Testis (tissue), 3 donors: ENCODE measurements around the gene KLK11. TPM values are rescaled to one million over a fixed set of nuclear protein-coding genes. Genes with fewer than 3 reads are reported as not detected.
A peak's percentile ranks its signal among the peaks of the same experiment; 100 is the strongest.

Experiments used
- DNase-seq: peaks from one replicate; pipeline ENCODE4 v3.0.0-alpha.2; 2019
- H3K27ac ChIP-seq, 2 donors: fragments of 200-600 bp; sonication (generic); one replicate each; pipeline ENCODE4 v1.5.1; 2019
- H3K27me3 ChIP-seq: fragments of 200-600 bp; sonication (generic); one replicate; pipeline ENCODE4 v1.5.1; 2019
- H3K36me3 ChIP-seq: fragments of 200-600 bp; sonication (generic); one replicate; pipeline ENCODE4 v1.5.1; 2017; ENCODE audit warnings: low read depth; ENCODE audit errors: missing control alignments
- H3K4me1 ChIP-seq: fragments of 200-600 bp; sonication (generic); one replicate; pipeline ENCODE4 v1.5.1; 2019
- H3K4me3 ChIP-seq, 2 donors: fragments of 200-600 bp; sonication (generic); one replicate each; pipeline ENCODE4 v1.5.1; 2017 to 2019
- H3K9me3 ChIP-seq: fragments of 200-600 bp; sonication (generic); one replicate; pipeline ENCODE4 v1.5.1; 2017
- POLR2A ChIP-seq: fragments of 450-650 bp; IDR thresholded peaks from one replicate; pipeline ENCODE4 v1.6.1; 2017; ENCODE audit warnings: antibody characterized with exemption, mild to moderate bottlenecking, moderate library complexity
- WGBS, 2 donors: methylation state at CpG; one replicate each; pipeline ENCODE4 v1.1.5; 2018; 5-methylcytosine and 5-hydroxymethylcytosine counted together
- intact Hi-C: fragments of 100-400 bp; cut with DNase I; formaldehyde crosslinking; loops from one replicate; pipeline ENCODE4 v1.15.1; 2023; ENCODE audit warnings: low total_unique reads
- polyA plus RNA-seq: library from polyadenylated mRNA; stranded (reverse); fragments of 350-450 nt; fragmentation: Illumina TruSeq; extraction: RNeasy Lipid Tissue Mini Kit (QIAGEN cat#74804); gene quantifications from one replicate; pipeline ENCODE4 v1.2.3, GENCODE V29; 2014; ENCODE audit warnings: low read depth, low replicate concordance; ENCODE audit not compliant: insufficient read depth
- total RNA-seq, 2 donors: library from RNA; depleted of rRNA; stranded (reverse); fragments of >200 nt; gene quantifications; one replicate each; pipeline ENCODE4 v1.2.3, GENCODE V29; 2016
- TF ChIP-seq, protein P1 (sequence below), 3 experiments: fragments of 450-650 bp in 2 of 3; fragments of 200-600 bp in 1 of 3; sonication (generic) in 1 of 3; IDR thresholded peaks; one replicate each; pipeline ENCODE4 v1.5.1; 2016 to 2019; ENCODE audit warnings: antibody characterized with exemption in 3 of 3, mild to moderate bottlenecking in 2 of 3, moderate library complexity in 1 of 3

Gene KLK11
- total and polyA plus RNA-seq, 3 donors from 2014 or later = 16.8 to 46.3 (median 41.1) TPM

GRCh38 chr19:51005248-51005647, 21.2 kb downstream of the KLK11 start:
- Histone ChIP-seq H3K4me3 (no peak overlapping the region), H3K36me3 (no peaks in the 10 kb centered on the region), H3K27me3 (no peaks in the 10 kb centered on the region), H3K9me3 (no peaks in the 10 kb centered on the region), H3K27ac (no peak overlapping the region), H3K4me1 (no peaks in the 10 kb centered on the region)
- DNase-seq = no peak
- TF ChIP-seq POLR2A = no peak
- TF ChIP-seq, protein P1, sequence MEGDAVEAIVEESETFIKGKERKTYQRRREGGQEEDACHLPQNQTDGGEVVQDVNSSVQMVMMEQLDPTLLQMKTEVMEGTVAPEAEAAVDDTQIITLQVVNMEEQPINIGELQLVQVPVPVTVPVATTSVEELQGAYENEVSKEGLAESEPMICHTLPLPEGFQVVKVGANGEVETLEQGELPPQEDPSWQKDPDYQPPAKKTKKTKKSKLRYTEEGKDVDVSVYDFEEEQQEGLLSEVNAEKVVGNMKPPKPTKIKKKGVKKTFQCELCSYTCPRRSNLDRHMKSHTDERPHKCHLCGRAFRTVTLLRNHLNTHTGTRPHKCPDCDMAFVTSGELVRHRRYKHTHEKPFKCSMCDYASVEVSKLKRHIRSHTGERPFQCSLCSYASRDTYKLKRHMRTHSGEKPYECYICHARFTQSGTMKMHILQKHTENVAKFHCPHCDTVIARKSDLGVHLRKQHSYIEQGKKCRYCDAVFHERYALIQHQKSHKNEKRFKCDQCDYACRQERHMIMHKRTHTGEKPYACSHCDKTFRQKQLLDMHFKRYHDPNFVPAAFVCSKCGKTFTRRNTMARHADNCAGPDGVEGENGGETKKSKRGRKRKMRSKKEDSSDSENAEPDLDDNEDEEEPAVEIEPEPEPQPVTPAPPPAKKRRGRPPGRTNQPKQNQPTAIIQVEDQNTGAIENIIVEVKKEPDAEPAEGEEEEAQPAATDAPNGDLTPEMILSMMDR (IDR thresholded peaks at IDR 0.05) = no peak
- intact Hi-C loops = no loop called here
- 78 to 90% methylated on average over 1 of the region's 1 CpG for WGBS, 2 donors

- TF ChIP-seq, protein P1 (IDR thresholded peaks at IDR 0.05) = no peak
- H3K9me3 ChIP-seq = no peaks in the 10 kb centered on the region
Observed at GRCh38 chr19:51003316-51003715, 23.1 kb downstream of the KLK11 start.

DNA sequence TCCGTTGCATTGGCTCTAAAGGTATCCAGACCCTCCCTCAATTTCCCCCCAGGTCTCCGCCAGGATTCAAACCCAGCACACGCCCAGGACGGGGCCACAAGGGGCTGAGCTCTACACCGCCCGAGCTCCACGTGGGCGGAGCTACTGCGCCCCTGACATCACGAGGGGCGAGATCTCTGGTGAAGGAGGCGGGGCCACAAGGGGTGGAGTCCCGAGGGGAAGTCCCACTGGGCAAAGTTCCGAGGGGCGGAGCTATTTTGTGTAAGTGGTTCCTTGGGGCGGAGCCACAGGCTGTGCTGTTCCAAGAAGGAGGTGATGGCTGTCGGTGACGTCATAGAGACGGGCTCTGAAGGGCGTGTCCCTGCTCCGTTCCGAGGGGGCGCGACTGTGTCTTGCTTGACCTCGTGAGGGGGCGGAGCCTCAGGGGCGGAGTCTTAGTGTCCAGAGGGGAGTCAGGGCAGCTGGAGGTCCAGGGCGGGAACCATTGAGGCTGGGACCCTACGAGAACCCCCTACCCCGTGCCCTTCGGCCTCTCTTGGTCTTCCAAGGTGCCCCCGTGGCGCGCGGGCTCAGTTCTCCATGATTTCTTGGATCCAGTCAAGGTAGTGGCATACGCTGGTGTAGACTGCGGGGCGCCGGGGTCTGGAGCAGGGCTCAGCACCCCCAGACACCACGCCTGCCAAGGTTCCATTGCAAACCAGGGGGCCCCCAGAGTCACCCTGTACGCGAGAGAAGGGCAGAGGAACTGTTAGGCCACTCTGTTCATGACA, 23.7 kb downstream of the KLK11 start:
- 54 to 60% methylated on average over 26 to 42 of the region's 42 CpGs for WGBS, 2 donors
- intact Hi-C loops = no loop called here
- H3K36me3 ChIP-seq = no peaks in the 10 kb centered on the region
- no peak overlapping the region for H3K27ac ChIP-seq
- H3K9me3 ChIP-seq = no peaks in the 10 kb centered on the region
- H3K4me3 ChIP-seq = peak overlapping the region; percentile 26 to 42
- TF ChIP-seq POLR2A = no peak
- TF ChIP-seq, protein P1 (IDR thresholded peaks at IDR 0.05) = no peak
- no peaks in the 10 kb centered on the region for H3K4me1 ChIP-seq
- no peaks in the 10 kb centered on the region for H3K27me3 ChIP-seq
- DNase-seq = peak; percentile 89

More at GRCh38 chr19:51003316-51003715, 23.1 kb downstream of the KLK11 start:
- no peaks in the 10 kb centered on the region for H3K36me3 ChIP-seq
- H3K4me3 ChIP-seq = peak overlapping the region; percentile 26 to 42
- H3K27me3 ChIP-seq = no peaks in the 10 kb centered on the region
- 61 to 69% methylated on average over 7 of the region's 7 CpGs for WGBS, 2 donors
- no peak overlapping the region for H3K27ac ChIP-seq
- no peak for DNase-seq
- no peaks in the 10 kb centered on the region for H3K4me1 ChIP-seq
- intact Hi-C loops = no loop called here

- Histone ChIP-seq H3K27ac (no peak overlapping the region), H3K27me3 (no peaks in the 10 kb centered on the region), H3K36me3 (no peaks in the 10 kb centered on the region), H3K4me1 (no peaks in the 10 kb centered on the region), H3K4me3 (peak overlapping the region; percentile 26 to 42), H3K9me3 (no peaks in the 10 kb centered on the region)
- intact Hi-C loops = no loop called here
- TF ChIP-seq POLR2A = no peak
- TF ChIP-seq, protein P1 (IDR thresholded peaks at IDR 0.05) = no peak
- WGBS, 2 donors = 20 to 24% methylated on average over 12 of the region's 12 CpGs
- no peak for DNase-seq
Observed at GRCh38 chr19:51002089-51002532, 24.3 kb downstream of the KLK11 start.

DNA sequence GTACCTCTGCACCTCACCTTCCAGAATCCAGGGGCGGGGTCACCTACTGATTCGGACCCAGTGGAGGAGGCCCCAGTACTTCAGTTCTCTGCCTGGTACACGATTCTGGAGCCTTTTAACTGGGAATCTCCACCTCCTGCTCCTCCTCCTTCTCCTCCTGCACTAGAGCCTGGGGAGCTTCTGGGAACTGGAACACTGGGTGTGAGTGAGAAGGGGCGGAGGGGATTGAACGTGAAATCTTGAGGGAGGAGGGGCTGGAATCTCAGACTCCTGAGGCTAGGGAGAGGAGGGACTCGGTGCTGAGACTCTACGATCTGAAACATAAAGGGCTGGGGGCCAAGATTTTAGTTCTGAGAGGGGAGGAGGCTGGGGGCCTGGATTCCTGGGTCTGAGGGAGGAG, 24.9 kb downstream of the KLK11 start, which contains the start of gene KLK8:
Gene KLK8, minus strand, starts transcription at position 90 of the 400 bp plus-strand sequence. CDS start 437 bp downstream, outside the sequence.
- no peaks in the 10 kb centered on the region for H3K36me3 ChIP-seq
- intact Hi-C loops = no loop called here
- peak within 1 kb of the TSS; percentile 26 to 42 for H3K4me3 ChIP-seq
- TF ChIP-seq, protein P1 (IDR thresholded peaks at IDR 0.05) = no peak
- no peak for TF ChIP-seq POLR2A
- no peaks in the 10 kb centered on the region for H3K9me3 ChIP-seq
- H3K27ac ChIP-seq = no peak within 1 kb of the TSS
- no peak for DNase-seq
- 14 to 19% methylated on average over 3 to 7 of the region's 7 CpGs for WGBS, 2 donors
- no peaks in the 10 kb centered on the region for H3K27me3 ChIP-seq
- no peaks in the 10 kb centered on the region for H3K4me1 ChIP-seq
